ENCODE data around the gene SLC7A6OS.
A peak's percentile ranks its signal among the peaks of the same experiment; 100 is the strongest.

SLC7A6OS gene

DNA sequence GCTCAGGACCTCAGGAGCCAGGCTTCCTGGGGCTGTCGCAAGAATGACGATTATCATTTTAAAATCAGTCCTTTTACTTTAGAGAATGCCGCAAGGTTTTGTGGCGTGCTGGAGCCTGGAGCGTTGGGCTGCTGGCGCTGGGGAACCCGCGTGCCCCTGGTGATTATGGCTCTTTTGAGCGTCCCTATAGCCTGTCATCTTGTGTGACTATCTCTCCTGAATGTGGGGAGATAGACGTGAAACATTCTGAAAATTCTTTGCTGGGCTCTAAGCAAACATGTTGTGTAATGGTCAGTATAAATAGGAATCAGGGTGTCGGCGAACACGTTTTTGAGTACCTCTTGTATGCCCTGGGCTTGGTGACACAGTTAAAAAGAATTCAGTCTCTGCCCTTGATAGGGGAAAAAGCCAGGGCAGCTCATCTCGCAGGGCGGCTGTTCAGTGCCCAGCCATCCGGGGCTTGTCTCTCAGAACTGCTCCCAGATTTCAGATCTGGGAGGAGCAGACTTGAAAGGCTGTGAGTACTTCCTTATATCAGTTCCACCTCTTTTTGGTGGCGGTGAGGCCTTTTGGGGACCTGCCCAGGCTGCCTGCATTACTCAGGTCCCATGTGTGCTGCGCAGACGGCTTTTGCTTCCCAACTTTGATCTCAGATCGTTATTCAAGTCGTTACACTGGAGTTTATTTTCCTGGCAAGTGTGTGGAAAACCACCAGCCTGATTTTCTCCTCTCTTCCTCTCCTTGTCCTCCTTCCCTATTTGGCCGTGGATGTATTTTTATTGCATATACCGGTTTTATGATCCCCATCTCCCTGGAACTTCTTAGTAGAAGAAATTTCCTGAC is 45.4 kb downstream of the SLC7A6OS start:
- CTCF ChIA-PET = interaction anchor here (0.6 to 8.2 kb wide), 3 partner anchors 11 to 63 kb away, joined by 3 to 151 read pairs (median 7); no protein-coding TSS in a partner anchor
- TF ChIP-seq, protein P1, sequence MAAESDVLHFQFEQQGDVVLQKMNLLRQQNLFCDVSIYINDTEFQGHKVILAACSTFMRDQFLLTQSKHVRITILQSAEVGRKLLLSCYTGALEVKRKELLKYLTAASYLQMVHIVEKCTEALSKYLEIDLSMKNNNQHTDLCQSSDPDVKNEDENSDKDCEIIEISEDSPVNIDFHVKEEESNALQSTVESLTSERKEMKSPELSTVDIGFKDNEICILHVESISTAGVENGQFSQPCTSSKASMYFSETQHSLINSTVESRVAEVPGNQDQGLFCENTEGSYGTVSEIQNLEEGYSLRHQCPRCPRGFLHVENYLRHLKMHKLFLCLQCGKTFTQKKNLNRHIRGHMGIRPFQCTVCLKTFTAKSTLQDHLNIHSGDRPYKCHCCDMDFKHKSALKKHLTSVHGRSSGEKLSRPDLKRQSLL (tag by site-specific recombination; IDR thresholded peaks at IDR 0.05) = no peak
- TF ChIP-seq YY2 (tag by site-specific recombination; IDR thresholded peaks at IDR 0.05) = no peak
- TF ChIP-seq, protein P2, sequence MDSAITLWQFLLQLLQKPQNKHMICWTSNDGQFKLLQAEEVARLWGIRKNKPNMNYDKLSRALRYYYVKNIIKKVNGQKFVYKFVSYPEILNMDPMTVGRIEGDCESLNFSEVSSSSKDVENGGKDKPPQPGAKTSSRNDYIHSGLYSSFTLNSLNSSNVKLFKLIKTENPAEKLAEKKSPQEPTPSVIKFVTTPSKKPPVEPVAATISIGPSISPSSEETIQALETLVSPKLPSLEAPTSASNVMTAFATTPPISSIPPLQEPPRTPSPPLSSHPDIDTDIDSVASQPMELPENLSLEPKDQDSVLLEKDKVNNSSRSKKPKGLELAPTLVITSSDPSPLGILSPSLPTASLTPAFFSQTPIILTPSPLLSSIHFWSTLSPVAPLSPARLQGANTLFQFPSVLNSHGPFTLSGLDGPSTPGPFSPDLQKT (IDR thresholded peaks at IDR 0.05; ENCODE audit: borderline replicate concordance, low read depth, low read length) = no peak
- TF ChIP-seq, protein P3, sequence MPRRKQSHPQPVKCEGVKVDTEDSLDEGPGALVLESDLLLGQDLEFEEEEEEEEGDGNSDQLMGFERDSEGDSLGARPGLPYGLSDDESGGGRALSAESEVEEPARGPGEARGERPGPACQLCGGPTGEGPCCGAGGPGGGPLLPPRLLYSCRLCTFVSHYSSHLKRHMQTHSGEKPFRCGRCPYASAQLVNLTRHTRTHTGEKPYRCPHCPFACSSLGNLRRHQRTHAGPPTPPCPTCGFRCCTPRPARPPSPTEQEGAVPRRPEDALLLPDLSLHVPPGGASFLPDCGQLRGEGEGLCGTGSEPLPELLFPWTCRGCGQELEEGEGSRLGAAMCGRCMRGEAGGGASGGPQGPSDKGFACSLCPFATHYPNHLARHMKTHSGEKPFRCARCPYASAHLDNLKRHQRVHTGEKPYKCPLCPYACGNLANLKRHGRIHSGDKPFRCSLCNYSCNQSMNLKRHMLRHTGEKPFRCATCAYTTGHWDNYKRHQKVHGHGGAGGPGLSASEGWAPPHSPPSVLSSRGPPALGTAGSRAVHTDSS (tag by site-specific recombination; IDR thresholded peaks at IDR 0.05) = no peak
- TF ChIP-seq, protein P4, sequence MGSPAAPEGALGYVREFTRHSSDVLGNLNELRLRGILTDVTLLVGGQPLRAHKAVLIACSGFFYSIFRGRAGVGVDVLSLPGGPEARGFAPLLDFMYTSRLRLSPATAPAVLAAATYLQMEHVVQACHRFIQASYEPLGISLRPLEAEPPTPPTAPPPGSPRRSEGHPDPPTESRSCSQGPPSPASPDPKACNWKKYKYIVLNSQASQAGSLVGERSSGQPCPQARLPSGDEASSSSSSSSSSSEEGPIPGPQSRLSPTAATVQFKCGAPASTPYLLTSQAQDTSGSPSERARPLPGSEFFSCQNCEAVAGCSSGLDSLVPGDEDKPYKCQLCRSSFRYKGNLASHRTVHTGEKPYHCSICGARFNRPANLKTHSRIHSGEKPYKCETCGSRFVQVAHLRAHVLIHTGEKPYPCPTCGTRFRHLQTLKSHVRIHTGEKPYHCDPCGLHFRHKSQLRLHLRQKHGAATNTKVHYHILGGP (tag by site-specific recombination; IDR thresholded peaks at IDR 0.05) = no peak
- no peak for TF ChIP-seq ZNF843 (tag by site-specific recombination; IDR thresholded peaks at IDR 0.05)
- TF ChIP-seq, protein P5, sequence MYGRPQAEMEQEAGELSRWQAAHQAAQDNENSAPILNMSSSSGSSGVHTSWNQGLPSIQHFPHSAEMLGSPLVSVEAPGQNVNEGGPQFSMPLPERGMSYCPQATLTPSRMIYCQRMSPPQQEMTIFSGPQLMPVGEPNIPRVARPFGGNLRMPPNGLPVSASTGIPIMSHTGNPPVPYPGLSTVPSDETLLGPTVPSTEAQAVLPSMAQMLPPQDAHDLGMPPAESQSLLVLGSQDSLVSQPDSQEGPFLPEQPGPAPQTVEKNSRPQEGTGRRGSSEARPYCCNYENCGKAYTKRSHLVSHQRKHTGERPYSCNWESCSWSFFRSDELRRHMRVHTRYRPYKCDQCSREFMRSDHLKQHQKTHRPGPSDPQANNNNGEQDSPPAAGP (tag by site-specific recombination; IDR thresholded peaks at IDR 0.05) = no peak
- no peak for TF ChIP-seq KLF10 (tag by site-specific recombination; IDR thresholded peaks at IDR 0.05)
- TF ChIP-seq, protein P6, sequence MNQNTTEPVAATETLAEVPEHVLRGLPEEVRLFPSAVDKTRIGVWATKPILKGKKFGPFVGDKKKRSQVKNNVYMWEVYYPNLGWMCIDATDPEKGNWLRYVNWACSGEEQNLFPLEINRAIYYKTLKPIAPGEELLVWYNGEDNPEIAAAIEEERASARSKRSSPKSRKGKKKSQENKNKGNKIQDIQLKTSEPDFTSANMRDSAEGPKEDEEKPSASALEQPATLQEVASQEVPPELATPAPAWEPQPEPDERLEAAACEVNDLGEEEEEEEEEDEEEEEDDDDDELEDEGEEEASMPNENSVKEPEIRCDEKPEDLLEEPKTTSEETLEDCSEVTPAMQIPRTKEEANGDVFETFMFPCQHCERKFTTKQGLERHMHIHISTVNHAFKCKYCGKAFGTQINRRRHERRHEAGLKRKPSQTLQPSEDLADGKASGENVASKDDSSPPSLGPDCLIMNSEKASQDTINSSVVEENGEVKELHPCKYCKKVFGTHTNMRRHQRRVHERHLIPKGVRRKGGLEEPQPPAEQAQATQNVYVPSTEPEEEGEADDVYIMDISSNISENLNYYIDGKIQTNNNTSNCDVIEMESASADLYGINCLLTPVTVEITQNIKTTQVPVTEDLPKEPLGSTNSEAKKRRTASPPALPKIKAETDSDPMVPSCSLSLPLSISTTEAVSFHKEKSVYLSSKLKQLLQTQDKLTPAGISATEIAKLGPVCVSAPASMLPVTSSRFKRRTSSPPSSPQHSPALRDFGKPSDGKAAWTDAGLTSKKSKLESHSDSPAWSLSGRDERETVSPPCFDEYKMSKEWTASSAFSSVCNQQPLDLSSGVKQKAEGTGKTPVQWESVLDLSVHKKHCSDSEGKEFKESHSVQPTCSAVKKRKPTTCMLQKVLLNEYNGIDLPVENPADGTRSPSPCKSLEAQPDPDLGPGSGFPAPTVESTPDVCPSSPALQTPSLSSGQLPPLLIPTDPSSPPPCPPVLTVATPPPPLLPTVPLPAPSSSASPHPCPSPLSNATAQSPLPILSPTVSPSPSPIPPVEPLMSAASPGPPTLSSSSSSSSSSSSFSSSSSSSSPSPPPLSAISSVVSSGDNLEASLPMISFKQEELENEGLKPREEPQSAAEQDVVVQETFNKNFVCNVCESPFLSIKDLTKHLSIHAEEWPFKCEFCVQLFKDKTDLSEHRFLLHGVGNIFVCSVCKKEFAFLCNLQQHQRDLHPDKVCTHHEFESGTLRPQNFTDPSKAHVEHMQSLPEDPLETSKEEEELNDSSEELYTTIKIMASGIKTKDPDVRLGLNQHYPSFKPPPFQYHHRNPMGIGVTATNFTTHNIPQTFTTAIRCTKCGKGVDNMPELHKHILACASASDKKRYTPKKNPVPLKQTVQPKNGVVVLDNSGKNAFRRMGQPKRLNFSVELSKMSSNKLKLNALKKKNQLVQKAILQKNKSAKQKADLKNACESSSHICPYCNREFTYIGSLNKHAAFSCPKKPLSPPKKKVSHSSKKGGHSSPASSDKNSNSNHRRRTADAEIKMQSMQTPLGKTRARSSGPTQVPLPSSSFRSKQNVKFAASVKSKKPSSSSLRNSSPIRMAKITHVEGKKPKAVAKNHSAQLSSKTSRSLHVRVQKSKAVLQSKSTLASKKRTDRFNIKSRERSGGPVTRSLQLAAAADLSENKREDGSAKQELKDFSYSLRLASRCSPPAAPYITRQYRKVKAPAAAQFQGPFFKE (tag by site-specific recombination; IDR thresholded peaks at IDR 0.05; ENCODE audit: borderline replicate concordance) = no peak
- no peak for TF ChIP-seq KLF9 (tag by site-specific recombination; IDR thresholded peaks at IDR 0.05; ENCODE audit: low read depth)
- TF ChIP-seq ZNF571 (tag by site-specific recombination; IDR thresholded peaks at IDR 0.05) = no peak
- TF ChIP-seq ZNF701 (tag by site-specific recombination; IDR thresholded peaks at IDR 0.05) = no peak
- TF ChIP-seq ZNF37A (tag by site-specific recombination; IDR thresholded peaks at IDR 0.05) = no peak
- no peak for TF ChIP-seq OSR2 (tag by site-specific recombination; IDR thresholded peaks at IDR 0.05)
- no peak for TF ChIP-seq ZNF76 (tag by site-specific recombination; IDR thresholded peaks at IDR 0.05; ENCODE audit: borderline replicate concordance, low read depth)
- TF ChIP-seq, protein P7, sequence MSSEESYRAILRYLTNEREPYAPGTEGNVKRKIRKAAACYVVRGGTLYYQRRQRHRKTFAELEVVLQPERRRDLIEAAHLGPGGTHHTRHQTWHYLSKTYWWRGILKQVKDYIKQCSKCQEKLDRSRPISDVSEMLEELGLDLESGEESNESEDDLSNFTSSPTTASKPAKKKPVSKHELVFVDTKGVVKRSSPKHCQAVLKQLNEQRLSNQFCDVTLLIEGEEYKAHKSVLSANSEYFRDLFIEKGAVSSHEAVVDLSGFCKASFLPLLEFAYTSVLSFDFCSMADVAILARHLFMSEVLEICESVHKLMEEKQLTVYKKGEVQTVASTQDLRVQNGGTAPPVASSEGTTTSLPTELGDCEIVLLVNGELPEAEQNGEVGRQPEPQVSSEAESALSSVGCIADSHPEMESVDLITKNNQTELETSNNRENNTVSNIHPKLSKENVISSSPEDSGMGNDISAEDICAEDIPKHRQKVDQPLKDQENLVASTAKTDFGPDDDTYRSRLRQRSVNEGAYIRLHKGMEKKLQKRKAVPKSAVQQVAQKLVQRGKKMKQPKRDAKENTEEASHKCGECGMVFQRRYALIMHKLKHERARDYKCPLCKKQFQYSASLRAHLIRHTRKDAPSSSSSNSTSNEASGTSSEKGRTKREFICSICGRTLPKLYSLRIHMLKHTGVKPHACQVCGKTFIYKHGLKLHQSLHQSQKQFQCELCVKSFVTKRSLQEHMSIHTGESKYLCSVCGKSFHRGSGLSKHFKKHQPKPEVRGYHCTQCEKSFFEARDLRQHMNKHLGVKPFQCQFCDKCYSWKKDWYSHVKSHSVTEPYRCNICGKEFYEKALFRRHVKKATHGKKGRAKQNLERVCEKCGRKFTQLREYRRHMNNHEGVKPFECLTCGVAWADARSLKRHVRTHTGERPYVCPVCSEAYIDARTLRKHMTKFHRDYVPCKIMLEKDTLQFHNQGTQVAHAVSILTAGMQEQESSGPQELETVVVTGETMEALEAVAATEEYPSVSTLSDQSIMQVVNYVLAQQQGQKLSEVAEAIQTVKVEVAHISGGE (tag by site-specific recombination; conservative IDR thresholded peaks at IDR 0.05; ENCODE audit: low read depth) = no peak

More for the DNA sequence above, 45.4 kb downstream of the SLC7A6OS start:
- Histone ChIP-seq H3K36me3 (ENCODE audit: control insufficient read depth in 2 of 2, insufficient read depth in 1 of 2, low read length in 2 of 2) (peaks cover 0 to 2% of the 10 kb centered on the region in 2 experiments; a peak in 2 of 3 replicates), H3K27ac (ENCODE audit: extremely low read depth, low read depth, low read length) (peak overlapping the region; percentile 87), H3K4me1 (ENCODE audit: control insufficient read depth, insufficient read depth, low read length) (peaks cover 17% of the 10 kb centered on the region), H3K9me3 (ENCODE audit: control insufficient read depth, insufficient read depth, low read depth, low read length) (no peaks in the 10 kb centered on the region), H3K4me3 (ENCODE audit: low read depth, low read length) (peak overlapping the region; percentile 78)
- POLR2A ChIA-PET = interaction anchor here (4.5 kb wide), 1 partner anchor 46 kb away, joined by 40 read pairs; the partner anchor contains the start of genes PRMT7 and SLC7A6OS

All from HEK293 (cell line).